Measurements from ENCODE around the gene SIX5.

DNA sequence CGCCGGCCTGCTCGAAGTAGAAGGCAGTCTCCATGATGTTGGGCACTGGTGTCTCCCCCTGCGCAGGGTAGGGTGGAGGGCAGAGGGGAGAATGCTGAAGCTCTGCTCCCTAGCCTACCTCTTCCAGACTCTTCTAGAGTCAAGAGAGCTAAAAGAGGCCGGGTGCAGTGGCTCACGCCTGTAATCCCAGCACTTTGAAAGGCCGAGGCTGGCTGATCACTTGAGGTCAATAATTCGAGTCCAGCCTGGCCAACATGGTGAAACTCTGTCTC, 35.8 kb upstream of the SIX5 start:
- no peak for TF ChIP-seq EZH2 (IDR thresholded peaks at IDR 0.05; ENCODE audit: low read length, unreplicated experiment)
- no peak for TF ChIP-seq EZH2phosphoT487 (IDR thresholded peaks at IDR 0.05; ENCODE audit: borderline replicate concordance, low read length)
